ENCODE results near the gene NNT.

DNA sequence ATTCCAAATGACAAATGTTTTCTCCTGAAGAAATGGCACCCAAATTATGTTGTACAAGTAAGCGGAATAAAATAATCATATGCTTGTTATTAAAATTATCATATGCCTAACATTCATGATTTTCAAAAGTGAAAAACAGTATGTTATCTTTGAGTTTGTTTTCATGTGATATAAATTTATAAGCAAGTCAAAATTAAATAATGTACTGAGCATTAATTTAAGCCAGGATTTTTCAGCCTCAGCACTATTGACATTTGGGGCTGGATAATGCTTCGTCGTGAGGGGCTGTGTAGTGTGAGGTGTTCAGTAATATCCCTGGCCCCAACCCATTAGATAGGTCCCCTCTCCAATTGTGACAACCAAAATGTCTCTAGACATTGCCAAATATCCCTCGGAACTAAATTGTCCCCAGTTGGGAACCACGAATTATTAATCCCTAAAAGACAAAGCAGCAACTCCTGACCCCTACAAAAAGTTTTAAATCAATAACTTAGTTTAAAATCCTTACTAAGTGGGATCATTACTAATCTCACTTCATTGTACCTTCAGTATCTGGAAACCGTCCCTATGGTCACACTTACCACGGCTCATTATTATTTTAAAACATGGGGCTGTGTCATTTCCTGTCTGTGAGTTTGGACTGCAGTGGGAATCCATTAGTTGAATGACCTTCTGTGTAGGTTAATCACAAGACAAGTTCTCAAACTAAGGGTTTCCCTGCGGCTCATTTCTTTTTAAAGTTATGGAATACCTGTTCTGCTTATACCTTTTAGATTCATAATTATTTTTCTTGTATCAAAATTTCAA lies 1.3 kb upstream of the NNT start:
- TF ChIP-seq, protein P1, sequence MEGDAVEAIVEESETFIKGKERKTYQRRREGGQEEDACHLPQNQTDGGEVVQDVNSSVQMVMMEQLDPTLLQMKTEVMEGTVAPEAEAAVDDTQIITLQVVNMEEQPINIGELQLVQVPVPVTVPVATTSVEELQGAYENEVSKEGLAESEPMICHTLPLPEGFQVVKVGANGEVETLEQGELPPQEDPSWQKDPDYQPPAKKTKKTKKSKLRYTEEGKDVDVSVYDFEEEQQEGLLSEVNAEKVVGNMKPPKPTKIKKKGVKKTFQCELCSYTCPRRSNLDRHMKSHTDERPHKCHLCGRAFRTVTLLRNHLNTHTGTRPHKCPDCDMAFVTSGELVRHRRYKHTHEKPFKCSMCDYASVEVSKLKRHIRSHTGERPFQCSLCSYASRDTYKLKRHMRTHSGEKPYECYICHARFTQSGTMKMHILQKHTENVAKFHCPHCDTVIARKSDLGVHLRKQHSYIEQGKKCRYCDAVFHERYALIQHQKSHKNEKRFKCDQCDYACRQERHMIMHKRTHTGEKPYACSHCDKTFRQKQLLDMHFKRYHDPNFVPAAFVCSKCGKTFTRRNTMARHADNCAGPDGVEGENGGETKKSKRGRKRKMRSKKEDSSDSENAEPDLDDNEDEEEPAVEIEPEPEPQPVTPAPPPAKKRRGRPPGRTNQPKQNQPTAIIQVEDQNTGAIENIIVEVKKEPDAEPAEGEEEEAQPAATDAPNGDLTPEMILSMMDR (conservative IDR thresholded peaks at IDR 0.05; ENCODE audit: low read depth, low read length), result no peak
- TF ChIP-seq EZH2 (IDR thresholded peaks at IDR 0.05; ENCODE audit: borderline replicate concordance, low read depth, low read length, poor library complexity, severe bottlenecking), result no peak

All from A673 (cell line).